ENCODE data around the gene HNRNPC.

HNRNPC gene

GRCh38 chr14:21267886-21268616 is 1.2 kb downstream of the HNRNPC start:
- Histone ChIP-seq H3K27ac (peak overlapping the region; percentile 96 to 98), H3K4me3 (peak overlapping the region; percentile 78 to 96), H3K36me3 (peaks cover 5 to 18% (median 7%) of the 10 kb centered on the region in 3 donors), H3K9me3 (no peaks in the 10 kb centered on the region), H3K27me3 (no peaks in the 10 kb centered on the region), H3K4me1 (peaks cover 0 to 56% (median 34%) of the 10 kb centered on the region in 4 donors)
- TF ChIP-seq CTCF (IDR thresholded peaks at IDR 0.05), result no peak
- intact Hi-C loops (cut with DNase I; ENCODE audit: low total_unique reads), result no loop called here
- no peak for DNase-seq

- Histone ChIP-seq H3K27ac (peak overlapping the region; percentile 96 to 98), H3K9me3 (no peaks in the 10 kb centered on the region), H3K4me1 (peaks cover 0 to 62% (median 39%) of the 10 kb centered on the region in 4 donors), H3K4me3 (peak overlapping the region; percentile 78 to 96), H3K36me3 (peaks cover 9 to 19% (median 13%) of the 10 kb centered on the region in 3 donors), H3K27me3 (no peaks in the 10 kb centered on the region)
- TF ChIP-seq CTCF (IDR thresholded peaks at IDR 0.05), result no peak
- no peak for DNase-seq
- intact Hi-C loops (cut with DNase I; ENCODE audit: low total_unique reads), result no loop called here
Observed at GRCh38 chr14:21267431-21267845, 1.8 kb downstream of the HNRNPC start.

- peaks cover 16 to 43% (median 32%) of the 10 kb centered on the region in 3 donors for H3K36me3 ChIP-seq
- intact Hi-C loops (cut with DNase I; ENCODE audit: low total_unique reads), result no loop called here
- DNase-seq, result no peak
- no peaks in the 10 kb centered on the region for H3K9me3 ChIP-seq
- no peak overlapping the region for H3K4me3 ChIP-seq
- no peak for TF ChIP-seq CTCF (IDR thresholded peaks at IDR 0.05)
- H3K4me1 ChIP-seq, result peaks cover 0 to 82% (median 50%) of the 10 kb centered on the region in 4 donors
- H3K27ac ChIP-seq, result peak overlapping the region in 1 of 2 donors; percentile 3
- H3K27me3 ChIP-seq, result no peaks in the 10 kb centered on the region
Observed at GRCh38 chr14:21264025-21264801, 5.0 kb downstream of the HNRNPC start.

- peak overlapping the region in 1 of 2 donors; percentile 3 for H3K27ac ChIP-seq
- H3K4me1 ChIP-seq, result peaks cover 0 to 90% (median 54%) of the 10 kb centered on the region in 4 donors
- no peaks in the 10 kb centered on the region for H3K27me3 ChIP-seq
- no peak for TF ChIP-seq CTCF (IDR thresholded peaks at IDR 0.05)
- no peak overlapping the region for H3K4me3 ChIP-seq
- peaks cover 16 to 46% (median 35%) of the 10 kb centered on the region in 3 donors for H3K36me3 ChIP-seq
- intact Hi-C loops (cut with DNase I; ENCODE audit: low total_unique reads), result no loop called here
- H3K9me3 ChIP-seq, result no peaks in the 10 kb centered on the region
- DNase-seq, result no peak
Observed at GRCh38 chr14:21263284-21264024, 5.8 kb downstream of the HNRNPC start.

- no peak for DNase-seq
- Histone ChIP-seq H3K27ac (peak overlapping the region in 1 of 2 donors; percentile 19), H3K4me3 (no peak overlapping the region), H3K27me3 (no peaks in the 10 kb centered on the region), H3K36me3 (peaks cover 20 to 54% (median 35%) of the 10 kb centered on the region in 3 donors), H3K4me1 (peaks cover 0 to 91% (median 59%) of the 10 kb centered on the region in 4 donors), H3K9me3 (no peaks in the 10 kb centered on the region)
- TF ChIP-seq CTCF (IDR thresholded peaks at IDR 0.05), result no peak
- intact Hi-C loops (cut with DNase I; ENCODE audit: low total_unique reads), result no loop called here
Observed at GRCh38 chr14:21262410-21262809, 6.8 kb downstream of the HNRNPC start.
